Amygdala (tissue), 56 donors: ENCODE data around the gene DNPEP.

Experiments
- DNase-seq, 56 donors: peaks; one replicate each; lab custom pipeline; 2025; lab: John Stamatoyannopoulos, UW

Gene DNPEP

DNA sequence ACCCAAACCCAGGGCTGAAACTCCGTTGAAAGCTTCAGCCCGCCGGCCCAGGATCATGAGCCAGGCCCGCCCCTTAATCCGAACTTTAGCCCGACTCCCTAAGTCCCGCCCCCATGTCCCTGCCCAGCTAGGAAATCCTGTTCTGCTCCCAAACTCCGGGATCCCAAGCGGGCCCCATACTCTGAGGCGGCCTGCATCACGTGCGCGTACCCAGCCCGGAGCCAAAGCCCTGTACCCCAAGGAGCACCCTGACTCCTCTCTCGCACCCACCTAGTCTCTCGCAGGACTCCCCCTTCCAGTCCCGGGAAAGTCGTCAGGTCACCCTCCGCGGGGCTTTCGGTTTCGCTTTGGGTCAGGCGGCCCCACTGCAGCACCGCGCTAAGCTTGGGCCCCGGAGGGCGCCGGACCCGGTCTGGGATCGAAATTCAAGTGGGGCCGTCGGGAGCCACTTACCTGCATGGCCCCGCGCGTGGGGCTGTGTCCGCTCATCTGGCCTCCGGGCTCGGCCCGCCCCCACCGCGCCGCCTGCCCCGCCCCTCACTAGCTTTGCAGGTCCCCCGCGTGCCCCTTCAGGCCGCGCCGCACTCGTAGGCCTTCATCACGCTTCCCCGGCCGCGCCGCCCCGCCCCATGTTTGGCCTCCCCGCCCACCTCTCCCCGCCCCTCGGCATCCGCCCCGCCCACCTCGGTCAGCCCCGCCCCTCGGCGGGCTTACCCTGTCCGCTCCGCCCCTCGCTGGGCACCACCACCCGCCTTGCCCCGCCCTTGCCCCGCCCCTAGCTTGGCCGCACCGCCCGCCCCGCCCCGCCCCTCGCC lies at the start of gene DNPEP:
TSS of gene DNPEP (minus strand) at position 607 of the 815 bp plus-strand sequence. CDS start at position 489, 118 bp downstream.
- DNase-seq: peak in 44 of 56 donors; percentile 19 to 100 (median 99)

GRCh38 chr2:219437141-219437540 lies 49.4 kb upstream of the DNPEP start:
- DNase-seq: no peak

- DNase-seq: no peak
Measured at GRCh38 chr2:219436491-219436890, 48.8 kb upstream of the DNPEP start.

- no peak for DNase-seq
Measured at GRCh38 chr2:219435701-219436100, 48.0 kb upstream of the DNPEP start.

DNA sequence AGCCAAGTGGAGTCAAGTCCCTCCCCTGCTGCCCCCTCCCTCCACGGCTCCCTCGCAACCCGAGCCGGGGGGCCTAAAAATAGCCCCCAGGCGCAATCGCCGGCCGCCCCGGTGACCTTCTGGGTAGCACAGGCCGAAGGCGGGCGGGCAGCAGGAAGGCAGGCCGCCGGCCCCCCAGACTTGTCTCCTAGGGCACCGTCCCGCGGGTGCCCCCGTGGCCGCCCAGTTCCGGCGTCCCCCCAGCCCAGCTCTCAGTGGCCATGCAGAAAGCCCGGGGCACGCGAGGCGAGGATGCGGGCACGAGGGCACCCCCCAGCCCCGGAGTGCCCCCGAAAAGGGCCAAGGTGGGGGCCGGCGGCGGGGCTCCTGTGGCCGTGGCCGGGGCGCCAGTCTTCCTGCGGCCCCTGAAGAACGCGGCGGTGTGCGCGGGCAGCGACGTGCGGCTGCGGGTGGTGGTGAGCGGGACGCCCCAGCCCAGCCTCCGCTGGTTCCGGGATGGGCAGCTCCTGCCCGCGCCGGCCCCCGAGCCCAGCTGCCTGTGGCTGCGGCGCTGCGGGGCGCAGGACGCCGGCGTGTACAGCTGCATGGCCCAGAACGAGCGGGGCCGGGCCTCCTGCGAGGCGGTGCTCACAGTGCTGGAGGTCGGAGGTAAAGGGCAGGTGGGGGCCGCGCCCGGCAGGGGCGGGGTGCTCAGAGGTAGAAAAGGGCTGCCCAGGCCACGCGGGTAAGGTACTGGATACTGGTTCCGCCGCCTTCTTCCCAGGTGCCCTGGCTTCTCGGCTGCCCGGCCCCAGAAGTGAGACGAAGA lies 47.2 kb upstream of the DNPEP start, which contains the start of gene SPEG:
TSS of gene SPEG (plus strand) at position 126 of the 808 bp plus-strand sequence. CDS start at position 261, 135 bp downstream.
- DNase-seq: no peak

DNA sequence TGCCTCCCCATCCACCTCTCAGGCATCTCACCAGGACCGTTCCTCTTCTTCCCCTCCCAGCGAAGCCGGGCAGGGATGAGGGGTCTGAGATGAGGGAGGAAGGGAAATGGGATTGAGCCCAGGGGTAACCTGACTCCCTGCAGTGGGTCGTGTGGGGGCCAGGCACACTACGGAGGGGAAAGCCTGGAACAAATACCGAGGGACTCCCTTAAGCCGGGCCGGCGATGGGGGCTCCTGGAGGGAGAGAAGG lies 46.7 kb upstream of the DNPEP start:
- no peak for DNase-seq

DNA sequence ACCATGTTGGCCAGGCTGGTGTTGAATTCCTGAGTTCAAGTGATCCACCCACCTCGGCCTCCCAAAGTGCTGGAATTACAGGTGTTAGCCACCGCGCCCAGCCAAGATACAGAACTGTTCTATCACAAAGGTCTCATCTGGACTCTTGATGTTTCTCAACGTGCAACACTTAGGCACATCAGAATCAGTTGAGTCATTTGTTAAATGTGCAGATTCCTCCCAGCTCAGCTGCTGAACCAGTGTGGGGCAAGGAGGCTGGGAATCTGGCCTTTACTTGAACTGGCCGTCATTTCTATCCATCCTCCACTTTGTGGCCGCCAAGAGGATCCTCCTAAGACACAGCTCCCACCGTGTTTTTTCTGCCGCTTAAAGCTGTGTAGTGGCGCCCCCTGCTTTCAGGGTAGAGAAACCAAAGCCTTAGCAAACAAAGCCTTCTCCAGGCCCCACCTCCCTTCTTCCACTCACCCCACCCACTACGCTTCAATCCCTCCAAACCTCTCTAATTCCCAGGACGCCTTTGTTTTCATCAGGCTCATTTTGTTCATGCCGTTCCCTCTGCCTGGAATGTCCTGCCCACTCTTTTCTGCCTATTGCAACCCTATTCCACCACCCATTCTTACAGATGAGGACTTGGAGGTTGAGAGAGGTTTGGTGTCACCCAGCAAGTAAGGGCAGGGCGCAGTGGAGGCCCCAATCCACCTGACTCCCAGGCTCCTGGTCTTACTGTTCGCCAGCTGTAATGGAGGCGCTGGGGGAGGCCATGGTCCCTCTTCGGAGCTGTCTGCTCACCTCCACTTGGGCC lies 46.2 kb upstream of the DNPEP start:
- DNase-seq: no peak

DNA sequence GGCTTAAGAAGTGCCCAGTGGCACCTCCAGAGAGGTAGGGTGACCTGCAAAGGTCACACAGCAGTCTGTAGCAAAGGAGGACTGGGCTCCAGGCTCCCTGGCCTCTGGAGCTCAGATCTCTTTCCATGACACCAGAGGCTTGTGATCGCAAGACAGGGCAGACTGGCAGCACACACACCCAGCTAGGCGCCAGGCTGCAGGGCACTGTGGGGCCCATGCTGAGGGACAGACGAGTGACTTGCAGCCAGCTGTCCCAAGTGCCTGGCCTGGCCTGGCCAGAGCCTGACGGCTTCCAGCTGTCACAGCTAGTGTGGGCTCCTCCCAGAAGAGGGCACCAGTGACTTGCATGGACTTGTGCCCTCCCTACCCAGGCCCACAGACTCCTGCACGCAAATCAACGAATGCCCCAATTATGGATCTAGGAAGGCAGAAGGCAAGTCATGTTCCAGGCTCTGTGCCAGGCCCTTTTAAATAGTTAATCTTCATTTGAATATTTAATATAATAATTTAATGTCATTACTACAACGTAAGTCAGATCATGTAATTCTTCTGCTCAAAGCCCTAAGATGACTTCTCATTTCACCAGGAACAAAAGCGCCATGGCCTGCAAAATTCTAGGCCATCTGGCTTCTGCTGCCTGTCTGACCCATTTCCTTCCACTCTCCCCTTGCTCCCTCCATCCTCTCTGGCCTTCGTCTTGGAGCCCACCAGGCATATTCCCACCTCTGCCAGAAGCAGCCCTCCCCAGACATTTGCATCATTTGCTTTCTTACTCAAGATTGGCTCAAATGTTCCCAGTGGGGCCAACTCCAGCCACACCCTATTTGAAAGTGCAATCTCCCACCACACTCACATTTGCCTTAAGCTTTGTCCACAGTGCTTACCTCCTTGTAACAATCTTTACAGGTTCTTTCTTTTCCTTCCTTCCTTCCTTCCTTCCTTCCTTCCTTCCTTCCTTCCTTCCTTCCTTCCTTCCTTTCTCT lies 43.2 kb upstream of the DNPEP start:
- peak in 7 of 56 donors; percentile 1 to 37 (median 10) for DNase-seq

GRCh38 chr2:219429958-219430606 lies 42.4 kb upstream of the DNPEP start:
- no peak for DNase-seq

DNA sequence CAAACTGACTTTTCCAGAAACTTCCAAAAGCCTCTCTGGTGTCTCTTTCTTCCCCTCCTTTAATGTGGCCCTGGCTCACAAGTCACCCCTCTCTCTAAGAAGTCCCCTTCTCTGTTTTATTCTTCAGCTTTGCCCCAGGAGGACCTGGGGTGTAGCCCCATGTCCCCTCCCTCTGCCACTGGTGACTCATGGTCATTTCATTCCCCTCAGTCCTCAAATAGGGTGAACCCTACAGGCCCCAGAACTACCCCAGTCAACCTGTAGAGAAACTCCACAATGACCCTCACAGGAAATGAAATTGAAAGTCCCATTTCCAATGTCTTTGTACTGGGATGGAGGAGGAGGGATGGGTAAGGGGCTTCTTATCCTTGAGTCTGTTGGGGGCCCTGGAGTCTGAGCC lies 40.8 kb upstream of the DNPEP start:
- DNase-seq: no peak

- no peak for DNase-seq
Measured at GRCh38 chr2:219426534-219427136, 38.9 kb upstream of the DNPEP start.

DNA sequence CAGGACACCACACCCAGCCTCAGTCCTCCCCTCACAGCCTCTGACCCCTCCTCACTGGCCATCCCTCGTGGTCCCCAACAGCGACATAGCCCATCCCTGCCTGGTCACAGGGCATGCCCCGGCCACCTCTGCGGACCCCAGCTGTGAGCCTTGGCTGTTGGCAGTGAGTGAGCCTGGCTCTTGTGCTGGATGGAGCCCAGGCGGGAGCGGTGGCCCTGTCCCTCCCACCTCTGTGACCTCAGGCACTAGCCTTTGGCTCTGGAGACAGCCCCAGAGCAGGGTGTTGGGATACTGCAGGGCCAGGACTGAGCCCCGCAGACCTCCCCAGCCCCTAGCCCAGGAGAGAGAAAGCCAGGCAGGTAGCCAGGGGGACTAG lies 38.3 kb upstream of the DNPEP start:
- no peak for DNase-seq

- DNase-seq: no peak
Measured at GRCh38 chr2:219425238-219426067, 37.7 kb upstream of the DNPEP start.

DNA sequence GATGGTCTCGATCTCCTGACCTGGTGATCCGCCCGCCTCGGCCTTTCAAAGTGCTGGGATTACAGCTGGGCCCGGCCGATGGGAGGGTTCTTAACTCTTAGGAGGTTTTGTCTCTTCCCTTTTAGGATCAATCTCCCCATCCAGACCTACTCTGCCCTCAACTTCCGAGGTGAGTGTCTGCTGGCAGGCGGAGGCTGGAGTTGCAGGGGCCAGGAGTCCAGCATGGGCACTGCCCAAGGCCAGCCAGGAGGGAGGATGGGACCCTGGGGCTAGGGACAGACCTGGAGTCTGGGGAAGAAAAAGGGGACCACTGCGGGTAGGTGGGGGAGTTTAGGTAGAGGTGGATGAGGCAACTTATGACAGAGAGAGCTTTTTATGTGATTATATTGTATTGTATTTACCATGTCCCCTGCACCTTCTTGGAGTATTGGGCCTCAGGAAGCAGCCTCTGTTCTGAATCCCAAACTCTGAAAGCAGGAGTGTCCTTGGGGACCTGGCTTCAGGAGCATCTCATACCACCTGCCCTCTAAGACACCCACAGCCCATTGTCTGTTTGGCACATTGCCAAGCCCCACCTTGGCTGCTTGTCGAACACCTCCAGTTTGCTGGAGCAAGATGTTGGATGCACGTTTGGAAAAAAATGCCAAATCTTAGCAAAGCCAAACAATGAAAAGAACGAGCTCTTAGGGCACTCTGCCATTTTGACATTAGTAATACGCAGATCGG lies 36.1 kb upstream of the DNPEP start:
- peak in 1 of 56 donors; percentile 11 for DNase-seq

GRCh38 chr2:219422952-219423534 lies 35.3 kb upstream of the DNPEP start:
- no peak for DNase-seq

- DNase-seq: no peak
Measured at GRCh38 chr2:219421323-219421722, 33.6 kb upstream of the DNPEP start.

- no peak for DNase-seq
Measured at GRCh38 chr2:219420687-219421086, 33.0 kb upstream of the DNPEP start.
